HAP-1 (cell line): ENCODE measurements around the gene SCARB1.

ENCODE experiments used
- DNase-seq, 2 experiments: peaks; one replicate each; pipeline ENCODE4 v3.0.0-alpha.2; 2016 to 2020; ENCODE audit warnings: low spot score in 2 of 2
- H3K27me3 ChIP-seq: fragments of 250-450 bp; sonication (Bioruptor Pico); 2 replicates; pipeline ENCODE4 v1.5.1; 2020; ENCODE audit warnings: low read depth, mild to moderate bottlenecking, moderate library complexity
- H3K36me3 ChIP-seq: fragments of 250-450 bp; sonication (Bioruptor Pico); replicated peaks from 2 replicates; pipeline ENCODE4 v1.5.1; 2020; ENCODE audit warnings: mild to moderate bottlenecking
- H3K4me1 ChIP-seq: fragments of 250-450 bp; sonication (Bioruptor Pico); 2 replicates; pipeline ENCODE4 v1.5.1; 2020; ENCODE audit warnings: mild to moderate bottlenecking
- H3K4me3 ChIP-seq: fragments of 250-450 bp; sonication (Bioruptor Pico); 2 replicates; pipeline ENCODE4 v1.5.1; 2020; ENCODE audit warnings: mild to moderate bottlenecking, moderate library complexity
- H3K9me3 ChIP-seq: fragments of 250-450 bp; sonication (Bioruptor Pico); 2 replicates; pipeline ENCODE4 v1.5.1; 2020; ENCODE audit warnings: mild to moderate bottlenecking, moderate library complexity
- in situ Hi-C: fragments of 300-500 bp; cut with MboI; formaldehyde crosslinking; loops from 3 replicates; pipeline ENCODE4 v1.14.3; 2020; ENCODE audit warnings: low sequenced_read_pairs, inconsistent platforms, mixed read lengths

The SCARB1 gene

GRCh38 chr12:124756166-124756565 is 107.5 kb downstream of the SCARB1 start:
- no peak for DNase-seq
- in situ Hi-C loops, result no loop called here
- Histone ChIP-seq H3K4me1 (peaks cover 8% of the 10 kb centered on the region), H3K9me3 (no peaks in the 10 kb centered on the region), H3K27me3 (no peaks in the 10 kb centered on the region), H3K4me3 (no peak overlapping the region), H3K36me3 (no peaks in the 10 kb centered on the region)

- DNase-seq, result no peak
- in situ Hi-C loops, result no loop called here
- no peaks in the 10 kb centered on the region for H3K9me3 ChIP-seq
- H3K36me3 ChIP-seq, result no peaks in the 10 kb centered on the region
- no peaks in the 10 kb centered on the region for H3K27me3 ChIP-seq
- no peak overlapping the region for H3K4me3 ChIP-seq
- H3K4me1 ChIP-seq, result peaks cover 8% of the 10 kb centered on the region
Observed at GRCh38 chr12:124755801-124756148, 107.9 kb downstream of the SCARB1 start.

- peaks cover 8% of the 10 kb centered on the region for H3K4me1 ChIP-seq
- in situ Hi-C loops, result no loop called here
- no peaks in the 10 kb centered on the region for H3K9me3 ChIP-seq
- no peaks in the 10 kb centered on the region for H3K27me3 ChIP-seq
- no peaks in the 10 kb centered on the region for H3K36me3 ChIP-seq
- peak; percentile 23 to 63 for DNase-seq
- no peak overlapping the region for H3K4me3 ChIP-seq
Observed at GRCh38 chr12:124754949-124755800, 108.5 kb downstream of the SCARB1 start.

DNA sequence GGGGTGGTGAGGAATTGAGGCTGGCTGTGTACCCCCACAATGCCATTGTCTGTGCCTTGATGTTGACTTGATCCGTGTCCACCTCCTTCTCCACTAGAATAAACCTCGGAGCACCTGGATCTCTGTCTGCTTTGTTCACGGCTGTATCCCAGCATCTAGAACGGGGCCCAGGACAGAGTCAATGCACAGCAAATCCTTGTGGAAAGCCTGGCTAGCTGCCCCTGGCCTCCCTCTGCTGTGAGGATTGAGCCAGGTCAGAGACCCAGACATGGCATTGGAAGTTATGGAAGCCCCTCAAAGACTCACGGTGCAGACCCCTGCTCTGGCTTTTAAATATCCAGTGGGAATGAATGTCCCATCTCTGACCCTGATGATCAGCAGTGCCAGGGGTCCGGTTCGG is 109.2 kb downstream of the SCARB1 start:
- no peaks in the 10 kb centered on the region for H3K27me3 ChIP-seq
- H3K4me3 ChIP-seq, result no peak overlapping the region
- H3K4me1 ChIP-seq, result peaks cover 8% of the 10 kb centered on the region
- in situ Hi-C loops, result no loop called here
- H3K9me3 ChIP-seq, result no peaks in the 10 kb centered on the region
- DNase-seq, result no peak
- H3K36me3 ChIP-seq, result no peaks in the 10 kb centered on the region

- Histone ChIP-seq H3K36me3 (no peaks in the 10 kb centered on the region), H3K4me1 (peaks cover 8% of the 10 kb centered on the region), H3K4me3 (no peak overlapping the region), H3K27me3 (no peaks in the 10 kb centered on the region), H3K9me3 (no peaks in the 10 kb centered on the region)
- in situ Hi-C loops, result no loop called here
- DNase-seq, result no peak
Observed at GRCh38 chr12:124753993-124754392, 109.7 kb downstream of the SCARB1 start.

DNA sequence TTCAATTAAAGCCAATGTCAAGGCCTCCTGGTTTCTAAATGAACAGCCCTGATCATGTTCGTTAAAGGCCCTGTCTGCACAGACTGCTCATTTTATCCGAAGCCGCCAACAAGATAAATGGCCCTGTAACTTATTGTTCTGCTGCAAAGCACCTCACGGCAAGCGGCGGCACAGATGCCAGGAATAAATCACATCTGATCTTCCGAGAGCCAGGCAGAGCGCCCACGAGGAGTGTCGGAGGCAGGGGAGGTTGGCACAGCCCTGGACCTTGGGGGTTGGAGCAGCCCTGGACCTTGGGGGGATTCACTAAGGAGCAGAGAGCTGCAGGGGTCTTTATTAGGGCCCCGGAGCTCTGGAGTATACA is 110.5 kb downstream of the SCARB1 start:
- in situ Hi-C loops, result no loop called here
- Histone ChIP-seq H3K36me3 (no peaks in the 10 kb centered on the region), H3K4me1 (peaks cover 8% of the 10 kb centered on the region), H3K27me3 (no peaks in the 10 kb centered on the region), H3K9me3 (no peaks in the 10 kb centered on the region), H3K4me3 (no peak overlapping the region)
- DNase-seq, result no peak

- Histone ChIP-seq H3K4me3 (no peak overlapping the region), H3K9me3 (no peaks in the 10 kb centered on the region), H3K36me3 (no peaks in the 10 kb centered on the region), H3K4me1 (peaks cover 8% of the 10 kb centered on the region), H3K27me3 (no peaks in the 10 kb centered on the region)
- no peak for DNase-seq
- in situ Hi-C loops, result no loop called here
Observed at GRCh38 chr12:124752437-124753227, 111.0 kb downstream of the SCARB1 start.

DNA sequence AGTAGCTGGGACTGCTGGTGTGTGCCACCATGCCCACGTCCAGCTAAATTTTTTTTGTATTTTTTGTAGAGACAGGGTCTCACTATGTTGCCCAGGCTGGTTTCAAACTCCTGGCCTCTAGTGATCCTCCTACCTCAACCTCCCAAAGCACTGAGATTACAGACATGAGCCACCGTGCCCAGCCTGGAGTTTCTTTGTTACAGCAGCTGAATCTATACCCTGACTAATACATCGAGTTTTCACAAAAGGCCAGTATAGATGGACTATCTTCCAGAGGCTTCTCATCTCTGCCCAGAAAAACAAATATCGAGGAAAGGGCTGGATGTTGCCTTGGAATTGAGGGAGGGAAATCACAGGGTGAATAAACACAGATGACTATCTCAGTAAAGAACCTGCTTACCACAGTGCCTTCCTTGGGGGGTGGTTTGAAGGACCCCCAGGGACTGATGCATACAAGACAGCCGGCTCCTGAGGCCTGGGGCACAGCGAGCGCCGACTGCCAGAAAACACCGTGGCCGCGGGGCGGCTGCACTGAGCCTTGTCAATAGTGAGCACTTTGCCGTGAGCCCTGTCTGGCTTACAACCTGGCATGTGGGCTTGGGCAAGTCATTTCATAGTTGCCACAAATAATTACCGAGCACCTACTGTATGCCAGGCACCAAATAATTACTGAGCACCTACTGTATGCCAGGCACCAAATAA is 111.9 kb downstream of the SCARB1 start:
- peaks cover 8% of the 10 kb centered on the region for H3K4me1 ChIP-seq
- H3K4me3 ChIP-seq, result no peak overlapping the region
- no peaks in the 10 kb centered on the region for H3K9me3 ChIP-seq
- H3K27me3 ChIP-seq, result no peaks in the 10 kb centered on the region
- H3K36me3 ChIP-seq, result no peaks in the 10 kb centered on the region
- in situ Hi-C loops, result no loop called here
- DNase-seq, result no peak

GRCh38 chr12:124750787-124751471 is 112.7 kb downstream of the SCARB1 start:
- in situ Hi-C loops, result no loop called here
- Histone ChIP-seq H3K36me3 (no peaks in the 10 kb centered on the region), H3K9me3 (no peaks in the 10 kb centered on the region), H3K4me1 (peaks cover 11% of the 10 kb centered on the region), H3K27me3 (no peaks in the 10 kb centered on the region), H3K4me3 (no peak overlapping the region)
- peak in 1 of 2 experiments; percentile 61 for DNase-seq

- Histone ChIP-seq H3K36me3 (no peaks in the 10 kb centered on the region), H3K4me3 (no peak overlapping the region), H3K4me1 (peaks cover 13% of the 10 kb centered on the region), H3K27me3 (no peaks in the 10 kb centered on the region), H3K9me3 (no peaks in the 10 kb centered on the region)
- in situ Hi-C loops, result no loop called here
- DNase-seq, result no peak
Observed at GRCh38 chr12:124750149-124750656, 113.5 kb downstream of the SCARB1 start.

- DNase-seq, result no peak
- Histone ChIP-seq H3K9me3 (no peaks in the 10 kb centered on the region), H3K36me3 (no peaks in the 10 kb centered on the region), H3K27me3 (no peaks in the 10 kb centered on the region), H3K4me3 (no peak overlapping the region), H3K4me1 (peaks cover 8% of the 10 kb centered on the region)
- in situ Hi-C loops, result no loop called here
Observed at GRCh38 chr12:124749725-124750124, 113.9 kb downstream of the SCARB1 start.

DNA sequence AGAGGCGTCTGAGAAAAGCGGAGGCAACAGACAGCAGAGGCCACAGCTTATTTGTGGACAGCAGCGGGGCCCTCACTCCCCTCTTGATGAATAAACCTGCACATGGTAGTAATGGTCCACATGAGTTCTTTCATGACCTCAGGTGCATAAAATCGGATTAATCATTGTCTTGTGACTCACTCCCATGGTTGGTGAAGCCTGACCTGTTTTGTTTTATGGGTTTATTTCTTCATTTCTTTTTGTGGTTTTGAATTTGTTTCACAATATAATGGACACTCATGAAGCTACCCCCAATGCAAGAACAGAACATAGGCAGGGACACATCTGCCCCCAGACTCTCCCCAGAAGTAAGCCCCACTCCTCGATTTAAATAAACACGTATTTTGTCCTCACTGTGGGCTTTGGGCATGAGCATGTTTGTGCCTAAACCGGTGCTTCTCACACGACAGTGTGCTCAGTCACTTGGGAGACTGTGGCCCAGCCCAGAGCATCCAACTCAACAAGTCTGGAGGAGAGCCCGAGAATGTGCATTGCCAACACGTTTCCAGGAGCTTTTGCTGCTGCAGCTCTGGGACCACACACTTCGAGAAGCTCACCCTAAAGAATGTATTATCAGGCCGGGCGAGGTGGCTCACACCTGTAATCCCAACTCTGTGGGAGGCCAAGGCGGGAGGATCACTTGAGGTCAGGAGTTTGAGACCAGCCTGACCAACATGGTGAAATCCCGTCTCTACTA is 116.1 kb downstream of the SCARB1 start:
- Histone ChIP-seq H3K4me3 (no peak overlapping the region), H3K4me1 (peaks cover 8% of the 10 kb centered on the region)
- no peak for DNase-seq

More for the DNA sequence above, 116.1 kb downstream of the SCARB1 start:
- Histone ChIP-seq H3K36me3 (no peaks in the 10 kb centered on the region), H3K27me3 (no peaks in the 10 kb centered on the region), H3K9me3 (no peaks in the 10 kb centered on the region)
- in situ Hi-C loops, result no loop called here
